NCI-H2029 treated with DMSO at 0.1 percent for 48 hours (cell line): ENCODE data around the gene PKLR.

Experiments
- DNase-seq: peaks from one replicate; lab custom pipeline; 2025; lab: John Stamatoyannopoulos, UW

The PKLR gene

DNA sequence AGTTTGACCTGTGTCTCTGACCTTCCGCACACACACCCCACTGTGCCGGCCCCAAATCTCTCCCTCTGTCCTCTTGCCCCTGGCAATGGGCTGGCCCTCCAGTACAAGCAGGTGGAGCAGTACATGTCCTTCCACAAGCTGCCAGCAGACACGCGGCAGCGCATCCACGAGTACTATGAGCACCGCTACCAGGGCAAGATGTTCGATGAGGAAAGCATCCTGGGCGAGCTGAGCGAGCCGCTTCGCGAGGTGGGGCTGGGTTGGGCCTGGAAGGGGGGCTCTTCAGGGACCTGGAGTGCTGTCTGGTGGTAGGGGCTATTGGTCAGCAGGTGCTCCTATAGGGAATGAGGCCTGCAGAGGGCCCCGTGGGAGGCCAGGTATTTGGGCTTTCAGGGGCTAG is 16.2 kb downstream of the PKLR start:
- no peak for DNase-seq

GRCh38 chr1:155284476-155284875 is 16.8 kb downstream of the PKLR start:
- DNase-seq: no peak

DNA sequence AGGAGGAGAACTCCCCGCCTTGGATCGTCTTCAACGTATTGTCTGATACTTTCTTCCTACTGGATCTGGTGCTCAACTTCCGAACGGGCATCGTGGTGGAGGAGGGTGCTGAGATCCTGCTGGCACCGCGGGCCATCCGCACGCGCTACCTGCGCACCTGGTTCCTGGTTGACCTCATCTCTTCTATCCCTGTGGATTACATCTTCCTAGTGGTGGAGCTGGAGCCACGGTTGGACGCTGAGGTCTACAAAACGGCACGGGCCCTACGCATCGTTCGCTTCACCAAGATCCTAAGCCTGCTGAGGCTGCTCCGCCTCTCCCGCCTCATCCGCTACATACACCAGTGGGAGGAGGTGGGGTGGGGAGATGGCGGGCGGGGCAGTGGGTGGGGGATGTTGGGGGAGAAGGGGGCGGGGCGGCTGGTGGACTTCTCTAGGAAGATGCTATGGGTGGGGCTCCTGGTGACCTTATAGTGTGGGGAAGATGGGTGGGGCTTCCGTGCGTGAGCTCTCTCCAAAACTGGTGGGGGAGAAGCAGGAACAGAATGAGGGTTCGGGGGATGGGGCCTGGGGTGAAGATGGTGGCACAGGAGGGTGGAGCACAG is 18.6 kb downstream of the PKLR start:
- no peak for DNase-seq

GRCh38 chr1:155279268-155279667 is 22.0 kb downstream of the PKLR start:
- no peak for DNase-seq

DNA sequence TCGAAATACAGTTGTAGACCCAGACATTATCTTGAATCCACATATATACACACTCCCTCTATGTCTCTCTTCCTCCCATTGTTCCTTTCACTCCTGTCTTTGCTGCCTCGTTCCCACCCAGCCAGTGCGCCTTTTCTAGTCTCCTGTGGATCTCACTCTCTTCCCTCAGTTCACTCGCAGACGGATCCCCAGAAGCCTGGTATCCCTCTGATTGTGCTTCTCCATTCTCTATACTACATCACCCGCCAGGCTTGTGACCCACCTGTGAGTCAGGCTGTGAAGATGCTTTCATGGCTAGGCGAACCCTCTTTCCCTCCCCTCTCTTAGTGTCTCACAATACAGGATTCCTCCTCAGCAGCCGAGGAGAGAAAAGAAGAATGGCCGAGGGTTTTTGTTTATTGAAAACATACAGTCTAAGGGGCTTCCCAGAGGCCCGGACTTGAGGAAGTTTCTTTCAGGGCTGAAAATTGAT is 22.5 kb downstream of the PKLR start:
- no peak for DNase-seq

GRCh38 chr1:155277902-155278688 is 23.1 kb downstream of the PKLR start:
- DNase-seq: peak; percentile 9

- peak; percentile 91 for DNase-seq
Measured at GRCh38 chr1:155277070-155277901, 24.0 kb downstream of the PKLR start, which contains the start of gene HCN3. Gene HCN3 (plus strand): TSS chr1:155277463. CDS start chr1:155277591, 128 bp downstream.

GRCh38 chr1:155273343-155274245 is 27.6 kb downstream of the PKLR start, which contains the start of gene CLK2:
Gene CLK2 (minus strand): TSS chr1:155273504. CDS start chr1:155270977, 2,527 bp downstream.
- peak; percentile 85 for DNase-seq

- DNase-seq: no peak
Measured at GRCh38 chr1:155272466-155273342, 28.5 kb downstream of the PKLR start.

DNA sequence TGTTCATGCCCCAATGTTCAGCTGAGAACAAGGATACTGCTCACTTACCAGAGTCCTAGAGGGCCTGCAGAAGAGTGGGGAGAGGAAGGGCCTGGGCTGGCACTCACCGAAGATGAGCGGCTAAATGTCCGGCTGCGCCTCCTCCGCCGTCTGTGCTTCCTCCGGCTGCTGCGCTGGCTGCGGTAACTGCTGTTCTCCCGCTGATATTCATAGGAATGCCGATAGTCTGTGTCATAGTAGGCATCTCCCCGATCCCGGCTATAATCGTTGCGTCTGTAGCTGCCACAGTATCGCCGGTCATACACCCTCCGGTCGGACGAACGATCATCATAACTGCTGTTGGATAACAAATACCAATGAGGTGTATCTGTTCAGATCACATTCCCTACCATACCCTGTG is 31.9 kb downstream of the PKLR start:
- DNase-seq: no peak

DNA sequence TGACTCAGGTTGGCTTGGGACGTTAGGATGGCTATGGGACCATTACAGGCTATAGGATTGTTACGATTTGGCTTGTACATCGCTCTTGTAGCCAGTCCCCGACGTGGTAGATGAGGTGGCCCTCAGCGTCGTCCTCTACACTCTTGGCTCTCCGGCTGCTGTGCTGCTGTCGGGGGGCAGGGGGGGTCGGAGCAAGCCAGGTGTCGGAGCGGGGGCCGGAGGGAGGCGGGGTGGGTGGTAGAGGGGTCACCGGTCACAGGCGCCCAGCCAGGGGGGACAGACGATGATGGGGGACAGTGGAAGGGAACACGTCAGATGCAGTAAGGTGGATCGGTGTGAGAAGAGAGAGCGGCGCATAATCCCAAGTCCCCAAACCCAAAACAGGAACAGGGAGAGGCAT is 32.6 kb downstream of the PKLR start:
- no peak for DNase-seq

DNA sequence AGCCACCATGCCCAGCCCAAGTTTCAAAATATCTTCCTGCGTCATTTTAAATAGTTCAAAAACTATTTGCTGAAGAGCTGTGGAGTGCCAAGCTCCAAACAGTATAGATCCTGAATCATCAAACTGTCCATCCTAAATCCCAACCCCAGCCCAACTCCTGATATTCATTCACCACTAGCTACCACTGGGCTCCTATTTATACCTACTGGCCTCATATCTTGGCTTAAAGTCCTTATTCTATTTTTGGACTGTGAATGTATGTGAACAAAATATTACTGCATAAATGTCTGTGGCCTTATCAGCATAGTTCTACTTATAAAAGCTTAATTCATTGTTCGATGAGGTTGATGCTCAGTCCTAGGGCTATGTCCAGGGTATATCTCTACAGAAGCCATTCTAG is 33.9 kb downstream of the PKLR start:
- no peak for DNase-seq

DNA sequence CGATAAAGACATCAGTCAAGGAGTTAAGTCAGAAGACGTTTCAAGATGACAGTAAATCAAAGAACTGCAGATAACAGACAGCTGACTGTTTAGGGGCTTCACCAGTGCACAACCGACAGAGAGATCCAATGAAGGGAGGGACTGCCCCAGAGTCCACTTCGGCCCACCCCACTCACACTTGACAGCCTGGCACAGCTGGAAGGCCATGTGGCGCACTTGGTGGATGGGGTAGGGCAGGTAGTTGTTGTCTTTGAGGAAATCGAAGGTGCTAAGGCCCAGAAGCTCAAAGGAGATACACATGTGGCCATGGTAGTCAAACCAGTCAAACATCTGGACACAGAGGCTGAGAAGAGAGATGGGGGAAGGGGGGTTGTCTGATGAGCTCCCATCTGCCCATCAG is 34.7 kb downstream of the PKLR start:
- no peak for DNase-seq

GRCh38 chr1:155263067-155263466 is 38.2 kb downstream of the PKLR start:
- no peak for DNase-seq

DNA sequence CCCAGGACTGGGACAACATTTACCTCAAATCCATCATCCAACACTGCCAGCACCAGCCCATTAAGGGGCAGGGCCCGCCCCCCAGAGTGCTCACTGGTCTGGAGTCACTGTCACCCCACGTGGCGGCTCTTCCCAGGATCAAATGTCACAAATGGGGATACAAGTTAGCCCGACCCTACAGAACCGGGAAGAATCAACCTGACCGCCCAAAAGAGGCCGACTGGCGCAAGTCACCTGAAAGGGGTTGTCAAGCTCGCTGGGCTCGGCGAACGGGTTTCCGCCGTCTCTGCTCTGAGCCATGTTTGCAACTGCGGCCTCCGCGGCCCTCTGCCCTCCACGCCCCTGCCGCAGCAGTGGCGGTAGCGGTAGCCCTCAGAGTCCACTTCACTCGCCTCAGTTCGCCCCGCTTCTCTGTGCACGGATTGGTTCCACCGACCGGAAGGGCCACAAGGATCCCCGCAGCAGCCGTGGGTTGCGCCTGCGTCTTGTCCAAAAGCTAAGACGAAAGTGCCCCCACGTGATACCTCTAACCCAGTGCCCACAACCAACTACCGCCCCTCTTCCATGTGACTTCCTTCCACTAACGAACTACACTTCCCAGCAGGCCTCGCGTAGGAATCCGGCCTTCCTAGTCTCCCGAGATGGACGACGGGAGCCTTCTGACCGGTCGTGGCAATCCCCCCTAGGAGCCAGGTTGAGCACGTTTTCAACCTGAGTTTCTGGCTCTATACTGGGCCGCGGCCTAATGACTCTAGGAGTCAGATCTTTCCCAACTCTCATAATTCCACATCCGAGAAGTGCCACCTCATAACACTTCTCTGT is 39.2 kb downstream of the PKLR start, which contains the start of gene SCAMP3:
TSS of gene SCAMP3 (minus strand) at position 509 of the 822 bp plus-strand sequence. CDS start at position 300, 209 bp downstream.
- DNase-seq: peak; percentile 97

DNA sequence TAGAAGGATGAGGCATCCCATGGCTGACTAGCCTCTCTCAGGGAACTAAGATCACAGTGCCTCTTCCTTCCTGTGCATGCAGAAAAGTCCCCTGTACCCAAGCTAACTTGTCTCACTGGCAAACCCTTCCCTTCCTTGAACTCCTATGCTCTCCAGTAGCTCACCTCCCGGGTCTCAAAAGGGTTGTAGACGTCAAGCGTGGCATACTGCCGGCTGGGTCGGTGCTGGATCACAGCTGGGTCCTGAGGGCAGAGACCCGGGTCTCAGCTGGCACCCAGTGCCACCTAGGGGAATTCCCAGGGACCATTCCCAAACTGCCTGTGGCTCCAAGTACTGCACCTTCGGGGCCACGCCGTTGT is 39.8 kb downstream of the PKLR start:
- no peak for DNase-seq

- DNase-seq: no peak
Measured at GRCh38 chr1:155260276-155260675, 41.0 kb downstream of the PKLR start.

GRCh38 chr1:155256058-155256852 is 45.0 kb downstream of the PKLR start:
- no peak for DNase-seq
